NCI-H1105 (cell line): ENCODE data around the gene SEMA4D.

Source experiments
- DNase-seq: peaks from one replicate; lab custom pipeline; 2025; lab: John Stamatoyannopoulos, UW

SEMA4D gene

DNA sequence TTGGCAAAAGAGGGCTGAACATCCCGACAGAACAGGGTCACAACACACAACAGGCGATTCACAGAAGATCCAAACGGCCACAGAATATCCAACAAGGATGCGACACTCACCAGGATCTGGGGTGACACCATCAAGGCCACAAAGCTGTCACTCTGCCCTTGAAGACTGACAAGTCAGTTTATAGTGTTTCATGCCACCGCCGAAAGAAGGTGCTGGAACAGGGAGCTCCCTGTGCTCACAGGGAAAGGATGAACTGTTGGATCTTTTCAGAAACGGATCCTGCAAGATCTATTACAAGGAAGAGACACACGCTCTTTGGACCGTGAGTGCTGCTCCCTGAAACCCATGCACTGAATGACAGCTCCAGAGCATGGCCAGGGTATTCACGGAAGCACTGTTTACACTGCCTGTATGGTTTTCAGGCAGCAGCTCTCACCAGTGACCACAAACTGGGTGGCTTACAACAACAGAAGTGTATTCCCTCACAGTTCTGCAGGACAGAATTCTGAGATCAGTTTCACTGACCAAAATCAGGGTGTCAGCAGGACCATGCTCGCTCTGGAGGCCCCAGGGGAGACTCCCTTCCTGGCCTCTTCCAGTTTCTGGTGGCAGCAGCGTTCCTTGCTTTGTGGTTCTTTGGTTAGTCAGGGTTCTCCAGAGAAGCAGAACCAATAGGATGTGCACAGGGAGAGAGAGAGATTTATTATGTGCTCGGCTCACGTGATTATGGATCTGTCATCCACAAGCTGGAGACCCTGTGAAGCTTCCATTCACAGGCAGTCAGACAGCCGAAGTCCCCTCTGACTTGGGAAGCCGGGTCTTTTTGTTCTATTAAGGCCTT, 52.8 kb downstream of the SEMA4D start:
- DNase-seq: no peak

DNA sequence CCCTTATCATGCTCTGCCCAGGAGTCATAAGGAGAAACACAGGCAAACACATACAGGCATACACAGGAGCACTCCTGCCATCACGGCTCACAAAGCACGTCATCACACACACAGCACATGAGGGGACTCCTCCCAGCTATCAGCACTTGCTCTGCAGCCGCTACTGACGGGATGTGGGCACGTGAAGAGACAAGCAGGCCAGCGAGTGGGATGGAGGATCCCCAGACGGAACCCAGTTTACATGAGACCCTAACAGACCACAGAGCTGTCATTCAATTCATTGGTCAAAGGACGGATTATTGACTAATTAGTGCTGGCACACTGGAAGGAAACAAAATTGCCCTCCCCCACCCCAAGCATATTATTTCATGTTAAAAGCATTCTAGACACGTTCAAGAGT, 53.6 kb downstream of the SEMA4D start:
- no peak for DNase-seq

DNA sequence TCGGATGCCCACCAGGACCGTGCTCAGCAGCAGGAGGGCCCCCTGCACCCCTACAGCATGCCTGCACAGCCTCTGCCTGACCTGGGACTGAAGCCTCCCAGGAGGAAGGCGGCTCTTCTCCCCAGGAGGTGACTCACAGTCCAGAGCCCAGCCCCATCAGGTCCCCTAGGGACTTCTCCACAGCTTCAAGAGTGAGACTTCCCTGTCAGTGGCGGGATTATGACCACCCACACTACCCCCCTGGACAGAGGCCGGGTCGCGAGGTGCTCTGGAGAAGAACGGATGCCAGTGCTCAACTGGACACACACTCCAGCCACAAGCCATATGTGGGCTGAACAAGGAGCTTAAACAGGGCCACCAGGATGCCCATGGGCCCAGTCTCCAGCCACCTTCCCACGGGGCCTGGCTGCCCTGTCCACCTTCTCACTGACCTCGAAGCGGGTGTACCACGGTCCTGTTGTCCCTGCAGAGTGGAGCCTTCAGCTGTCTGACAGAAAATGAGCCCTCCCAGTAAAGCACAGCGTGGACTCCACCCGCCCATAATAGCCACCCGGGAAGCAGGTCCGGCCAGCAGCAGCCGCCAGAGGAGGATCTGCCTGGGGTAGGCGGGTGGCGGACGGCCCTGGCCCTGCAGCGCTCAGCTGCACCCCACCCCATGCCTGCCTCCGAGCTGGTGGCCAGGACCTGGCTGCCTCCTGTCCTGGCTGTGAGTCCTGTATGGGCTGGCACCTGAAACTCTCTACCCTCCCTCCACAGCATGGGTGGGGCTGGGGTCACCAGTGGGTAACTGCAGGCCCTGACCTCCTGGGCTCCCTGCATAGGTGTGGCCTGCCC, 54.7 kb downstream of the SEMA4D start:
- no peak for DNase-seq

DNA sequence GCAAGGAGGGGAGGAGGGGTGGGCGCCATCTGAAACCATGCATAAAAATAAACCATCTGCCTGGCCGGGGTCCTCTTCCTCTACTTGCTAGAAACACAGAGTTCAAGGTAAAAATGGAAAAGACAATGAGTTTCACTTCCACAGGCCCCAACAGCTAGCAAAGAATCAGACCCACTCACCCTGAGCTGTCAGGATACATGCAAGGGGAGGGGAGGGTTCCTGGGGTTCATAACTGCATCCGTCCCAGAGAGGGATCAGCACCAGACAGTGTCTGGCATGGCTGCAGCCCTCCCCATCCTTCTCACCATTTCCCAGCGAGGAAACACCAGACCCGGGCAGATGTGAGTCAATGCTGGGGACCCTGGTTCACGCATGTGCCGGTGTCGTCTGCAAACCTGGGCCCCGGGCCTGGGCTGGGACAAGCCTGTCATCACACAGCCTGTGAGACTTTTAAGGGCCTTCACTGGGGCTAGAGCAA, 55.4 kb downstream of the SEMA4D start:
- DNase-seq: no peak

DNA sequence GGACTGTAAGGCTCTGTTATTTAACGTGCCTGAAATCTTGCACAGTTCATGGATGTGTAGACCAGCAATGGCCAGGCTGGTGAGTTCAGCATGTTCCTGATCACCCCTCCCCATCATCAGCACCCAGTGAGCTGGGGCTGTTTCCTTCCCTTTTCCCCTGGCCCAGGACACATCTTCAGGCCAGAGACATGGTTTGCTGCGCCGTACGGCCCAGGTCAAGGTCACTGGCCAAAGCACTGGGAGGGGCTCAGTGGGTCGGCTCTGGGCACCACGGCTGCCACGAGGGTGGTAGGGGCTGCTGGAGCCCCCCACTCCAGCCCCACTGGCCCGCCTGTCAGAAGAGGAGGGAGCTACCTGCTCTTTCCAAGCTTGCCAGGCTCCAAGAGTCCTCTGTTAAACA, 55.9 kb downstream of the SEMA4D start:
- no peak for DNase-seq

DNA sequence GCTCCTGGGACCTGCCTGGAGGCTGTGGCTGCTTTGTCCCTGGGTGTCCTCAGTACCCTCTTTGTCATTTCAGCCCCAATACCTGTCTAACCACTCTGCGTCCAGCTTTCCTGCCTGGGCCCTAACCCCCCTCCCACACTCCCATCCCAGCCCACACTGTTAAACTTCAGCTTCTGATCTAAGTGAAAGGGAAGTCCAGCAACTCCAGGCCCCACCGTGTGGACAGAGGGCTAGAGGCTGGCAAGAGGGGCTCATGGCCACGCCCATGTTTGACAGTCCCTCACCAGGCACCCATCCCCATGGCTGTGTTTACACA, 56.3 kb downstream of the SEMA4D start:
- DNase-seq: no peak

DNA sequence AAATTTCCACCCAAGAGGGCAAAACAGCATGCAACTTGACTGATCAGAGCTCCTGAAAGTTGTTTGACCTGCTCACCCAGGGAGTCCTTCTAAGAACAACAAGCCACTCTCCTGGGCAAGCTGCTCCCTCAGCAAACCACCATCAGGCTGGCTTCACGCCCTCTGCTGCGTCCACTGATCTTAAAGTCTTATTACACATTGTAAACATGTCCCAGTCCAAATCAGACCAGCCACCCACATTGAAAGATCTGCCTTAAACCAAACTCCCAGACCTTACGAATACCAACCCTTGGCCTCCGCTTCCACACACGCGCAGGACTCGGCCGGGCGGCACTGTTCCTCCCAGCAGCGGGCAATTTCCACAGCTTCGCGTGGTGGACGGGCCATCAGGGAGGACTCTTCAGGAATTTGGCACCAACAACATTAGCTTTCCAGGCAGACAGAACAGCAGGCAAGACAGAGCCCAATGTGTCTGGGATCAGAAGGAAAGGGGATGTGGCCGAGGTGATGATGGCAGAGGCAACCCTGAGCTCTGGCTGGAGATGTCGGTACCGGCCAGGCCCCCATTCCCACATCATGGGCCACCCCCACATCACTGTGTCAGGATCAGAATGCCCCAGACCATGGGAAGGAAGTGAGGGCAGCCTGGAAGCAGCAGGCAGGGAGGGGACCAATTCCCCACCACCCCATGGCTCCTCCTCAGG, 56.8 kb downstream of the SEMA4D start:
- DNase-seq: no peak

DNA sequence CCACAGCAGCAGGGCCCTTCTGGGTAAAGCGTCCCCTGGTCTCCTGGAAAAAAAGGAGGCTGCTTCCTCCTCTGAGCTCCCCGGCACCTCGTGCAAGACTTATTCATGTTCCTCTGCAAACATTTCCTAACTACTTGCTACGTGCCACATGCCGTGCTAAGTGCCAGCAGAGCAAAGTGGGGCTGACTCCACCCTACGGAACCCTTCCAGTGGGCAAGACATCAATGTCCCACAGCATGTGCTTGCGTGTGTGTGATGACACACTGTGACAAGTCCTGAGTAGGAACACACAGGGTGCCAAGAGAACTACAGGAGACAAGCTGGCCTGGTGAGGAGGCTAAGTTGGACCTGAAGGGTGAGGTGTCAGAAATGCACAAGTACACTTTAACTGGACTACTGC, 57.4 kb downstream of the SEMA4D start:
- no peak for DNase-seq

DNA sequence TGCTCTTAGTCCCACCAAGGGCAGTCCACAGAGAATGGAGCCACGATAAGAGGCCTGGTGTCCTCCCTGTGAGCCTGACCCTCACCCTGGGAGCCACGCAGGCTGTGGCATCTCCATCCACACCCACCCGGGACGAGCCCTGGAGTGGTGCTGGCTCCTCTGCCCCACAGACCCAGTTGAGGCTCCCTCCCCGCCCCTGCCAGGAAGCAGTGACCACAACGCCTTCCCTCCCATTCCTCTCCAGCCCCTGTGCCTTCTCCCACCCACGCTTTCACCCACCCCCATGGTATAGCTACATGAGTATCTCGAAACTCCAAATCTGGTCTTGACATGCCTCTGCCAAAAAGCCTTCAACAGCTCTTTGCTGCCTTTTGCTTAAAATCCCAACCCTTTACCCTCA, 57.9 kb downstream of the SEMA4D start:
- no peak for DNase-seq

DNA sequence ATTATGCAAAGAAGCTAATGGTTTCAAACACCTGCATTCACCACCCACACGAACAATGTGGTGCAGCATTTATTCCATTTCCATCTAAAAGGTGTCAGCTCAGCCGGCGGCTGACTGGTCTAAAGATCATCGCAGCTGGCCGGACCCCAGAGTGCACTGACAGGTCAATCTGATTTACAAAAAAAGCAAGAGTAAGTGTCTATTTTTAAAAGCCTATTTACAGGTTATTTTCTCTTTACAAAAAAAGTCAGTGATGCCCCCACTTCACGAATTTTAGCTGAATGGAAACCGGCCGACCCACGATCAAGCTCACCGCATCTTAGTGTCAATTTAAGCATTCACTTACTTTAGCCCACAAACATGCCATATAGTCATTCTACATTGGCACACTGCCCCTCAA, 58.3 kb downstream of the SEMA4D start:
- DNase-seq: no peak

DNA sequence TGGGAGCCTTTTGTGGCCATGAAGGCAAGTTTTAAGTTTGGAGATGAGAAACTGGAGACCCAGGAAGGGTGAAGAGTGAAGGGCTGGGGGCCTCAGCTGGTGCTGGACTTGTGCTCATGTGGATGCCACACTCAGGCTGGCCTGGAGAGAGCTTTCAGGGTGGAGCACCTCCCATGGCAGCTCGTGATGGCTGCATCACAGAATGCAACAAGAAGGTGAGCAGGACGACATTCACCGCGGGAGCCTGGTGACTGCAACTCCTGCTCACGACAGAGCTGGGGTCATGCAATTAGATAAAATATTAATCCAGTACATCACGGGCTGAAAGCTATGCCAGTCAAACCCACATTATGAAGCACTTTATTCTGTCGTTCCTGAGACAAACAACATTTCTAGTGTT, 59.7 kb downstream of the SEMA4D start:
- no peak for DNase-seq

DNA sequence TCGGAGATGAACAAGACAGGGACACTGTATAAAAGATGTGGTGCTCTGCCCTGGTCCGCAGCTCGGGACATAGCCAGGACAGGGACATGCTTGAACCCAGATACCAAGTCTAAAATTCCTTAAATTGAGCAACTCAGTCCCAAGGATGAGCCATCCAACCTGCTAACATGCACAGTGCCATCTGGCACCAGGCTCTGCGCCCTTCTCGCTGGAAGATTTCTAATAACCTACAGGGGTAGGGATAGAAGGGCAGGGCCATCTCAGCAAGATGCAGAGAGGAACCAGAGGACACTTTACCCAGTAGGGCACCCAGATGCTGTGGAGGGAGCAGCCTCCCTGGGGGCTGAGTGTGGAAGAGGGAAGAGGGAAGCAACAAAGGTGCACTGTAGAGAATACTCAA, 60.1 kb downstream of the SEMA4D start:
- DNase-seq: no peak

DNA sequence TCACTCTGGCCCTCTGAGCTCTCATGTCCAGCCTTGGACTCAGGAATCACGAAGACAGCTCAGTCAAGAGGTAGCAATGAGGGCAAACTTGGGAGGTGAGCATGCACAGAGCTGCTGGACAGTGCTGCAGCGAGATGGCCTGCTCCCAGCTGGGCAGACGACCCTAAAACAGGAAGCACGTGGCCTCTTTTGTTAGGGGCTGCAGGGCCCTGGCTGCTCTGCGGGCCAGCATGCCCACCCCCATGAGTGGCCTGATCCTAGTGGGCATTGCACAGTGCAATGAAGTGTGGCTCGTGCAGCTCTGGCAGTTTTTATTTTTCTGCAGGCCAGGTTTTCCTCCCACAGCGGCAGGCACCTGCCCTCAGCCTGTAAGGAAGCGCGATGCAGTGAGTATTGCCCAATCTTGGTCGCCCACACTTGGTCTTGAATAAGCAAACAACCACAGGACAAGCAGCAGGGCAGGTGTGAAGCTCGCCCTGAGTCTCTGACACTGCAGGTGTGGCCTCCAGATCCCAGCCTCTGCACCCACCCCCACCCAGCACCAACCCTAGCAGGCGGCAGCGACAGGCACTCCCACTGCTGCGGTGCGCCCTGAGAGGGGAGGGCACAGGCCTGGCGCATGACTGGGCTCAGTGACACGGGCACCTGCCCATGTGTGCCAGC, 60.8 kb downstream of the SEMA4D start:
- peak; percentile 61 for DNase-seq

DNA sequence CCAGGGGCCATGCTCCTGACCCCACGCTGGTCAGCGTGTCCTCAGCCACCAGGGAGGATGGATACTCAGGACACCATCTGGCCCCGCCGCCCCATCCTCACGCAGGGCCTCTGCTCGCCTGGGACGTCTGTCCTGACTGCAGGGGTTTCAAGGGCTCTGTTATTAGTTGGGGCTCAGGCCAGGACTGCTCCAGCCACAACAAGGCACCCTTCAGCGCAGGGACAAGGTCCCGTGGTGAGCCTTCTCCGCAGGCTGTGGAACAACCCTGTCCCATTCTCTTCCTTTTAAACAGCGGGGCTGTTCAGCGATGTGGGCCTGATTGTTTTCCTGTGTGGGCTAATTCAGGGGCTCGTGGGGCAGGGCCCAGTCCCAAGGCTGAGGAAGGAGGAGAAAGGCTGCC, 61.6 kb downstream of the SEMA4D start:
- no peak for DNase-seq

DNA sequence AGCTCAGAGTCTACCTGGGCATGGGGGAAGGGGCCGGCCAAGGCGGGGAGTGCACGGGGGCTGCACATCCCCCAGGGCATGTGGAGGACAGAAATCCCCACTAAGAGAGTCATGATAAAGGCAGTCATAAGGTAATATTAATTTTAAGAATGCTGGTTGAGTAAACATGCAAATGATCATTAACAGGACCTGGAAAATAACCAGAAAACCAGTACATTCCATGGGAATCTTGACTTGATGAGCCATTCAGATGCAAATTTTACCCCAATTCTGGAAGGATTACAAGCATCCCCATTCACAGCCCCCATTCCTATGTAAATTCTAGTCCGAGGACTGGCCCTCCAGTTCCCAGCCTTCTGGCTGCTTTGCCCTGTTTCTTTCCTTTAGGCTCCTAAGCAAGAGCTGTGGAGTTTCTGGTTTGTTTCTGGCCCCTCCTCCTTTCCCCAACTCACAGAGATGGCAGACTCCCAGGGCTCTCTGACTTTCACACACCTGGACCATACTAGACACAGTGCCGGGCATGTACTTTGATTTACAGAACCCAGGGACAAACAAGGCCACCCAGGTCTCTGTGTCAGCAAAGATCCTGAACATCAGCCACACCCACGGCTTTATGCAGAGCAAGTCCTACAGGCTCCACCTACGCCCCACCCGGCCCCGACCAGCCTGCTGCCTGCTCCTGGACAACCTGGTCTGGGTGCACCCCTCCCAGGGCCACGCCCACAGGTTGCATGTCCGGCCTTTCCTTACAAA, 62.7 kb downstream of the SEMA4D start:
- no peak for DNase-seq

DNA sequence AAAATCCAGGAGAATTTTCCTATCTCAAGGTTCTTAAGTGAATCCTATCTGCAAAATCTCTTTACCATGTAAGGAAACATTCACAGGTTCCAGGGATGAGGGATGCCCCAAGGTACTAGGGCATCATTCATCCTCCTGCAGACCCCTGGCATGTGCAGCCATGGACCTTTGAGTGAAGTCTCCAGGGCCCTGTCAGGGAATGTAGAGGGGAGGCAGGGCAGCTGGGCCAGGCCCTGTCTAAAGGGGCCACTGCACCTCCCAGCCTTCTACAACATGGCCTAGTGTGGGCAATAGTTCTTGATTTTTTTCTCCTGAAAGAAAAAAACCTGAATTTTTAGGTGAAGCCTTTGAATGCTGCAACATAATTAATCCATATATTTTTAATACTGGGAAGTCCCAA, 63.3 kb downstream of the SEMA4D start:
- DNase-seq: no peak

DNA sequence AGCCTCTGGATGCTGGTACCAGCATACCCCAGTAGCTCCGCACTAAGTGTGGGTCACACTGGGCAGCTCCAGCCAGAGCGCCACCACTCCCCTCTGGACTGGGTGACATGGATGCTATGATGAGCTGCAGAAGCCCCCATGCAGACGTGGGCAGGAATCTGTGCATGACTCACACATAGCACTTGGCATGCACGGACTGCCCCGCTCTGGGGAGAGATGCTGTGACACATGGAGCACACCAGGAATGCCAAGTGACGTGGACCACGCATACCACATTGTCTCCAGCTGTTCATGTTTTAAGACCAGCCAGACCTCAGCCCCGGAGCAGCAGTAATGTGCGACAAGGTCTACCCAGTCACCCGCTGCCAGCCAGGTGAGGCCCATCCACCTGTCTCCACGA, 64.1 kb downstream of the SEMA4D start:
- no peak for DNase-seq

DNA sequence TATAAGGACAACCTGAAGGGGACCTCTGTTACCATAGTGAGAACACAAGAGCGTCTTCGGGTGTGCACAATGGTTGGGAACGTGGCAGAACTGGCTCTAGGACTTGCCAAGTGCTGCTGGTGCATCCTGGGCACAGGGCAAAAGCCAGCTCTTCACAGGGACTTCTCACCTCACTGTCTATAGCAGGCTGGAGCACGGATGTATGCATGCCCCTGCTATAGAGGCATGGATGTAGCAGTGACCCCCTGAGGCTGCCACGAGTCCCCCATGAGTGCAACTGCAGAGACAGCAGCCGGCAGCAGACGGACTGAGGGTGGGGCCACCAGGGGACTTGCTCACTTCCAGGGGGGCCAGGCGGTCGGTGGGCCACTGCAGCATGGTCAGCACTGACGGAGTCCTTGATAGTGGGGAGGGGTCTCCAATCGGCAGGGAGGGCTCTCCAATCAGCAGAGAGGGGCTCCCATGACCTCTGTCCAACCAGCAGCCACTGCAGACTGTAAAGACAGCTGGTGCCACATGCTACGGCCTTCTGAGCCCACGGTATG, 64.9 kb downstream of the SEMA4D start:
- DNase-seq: no peak

DNA sequence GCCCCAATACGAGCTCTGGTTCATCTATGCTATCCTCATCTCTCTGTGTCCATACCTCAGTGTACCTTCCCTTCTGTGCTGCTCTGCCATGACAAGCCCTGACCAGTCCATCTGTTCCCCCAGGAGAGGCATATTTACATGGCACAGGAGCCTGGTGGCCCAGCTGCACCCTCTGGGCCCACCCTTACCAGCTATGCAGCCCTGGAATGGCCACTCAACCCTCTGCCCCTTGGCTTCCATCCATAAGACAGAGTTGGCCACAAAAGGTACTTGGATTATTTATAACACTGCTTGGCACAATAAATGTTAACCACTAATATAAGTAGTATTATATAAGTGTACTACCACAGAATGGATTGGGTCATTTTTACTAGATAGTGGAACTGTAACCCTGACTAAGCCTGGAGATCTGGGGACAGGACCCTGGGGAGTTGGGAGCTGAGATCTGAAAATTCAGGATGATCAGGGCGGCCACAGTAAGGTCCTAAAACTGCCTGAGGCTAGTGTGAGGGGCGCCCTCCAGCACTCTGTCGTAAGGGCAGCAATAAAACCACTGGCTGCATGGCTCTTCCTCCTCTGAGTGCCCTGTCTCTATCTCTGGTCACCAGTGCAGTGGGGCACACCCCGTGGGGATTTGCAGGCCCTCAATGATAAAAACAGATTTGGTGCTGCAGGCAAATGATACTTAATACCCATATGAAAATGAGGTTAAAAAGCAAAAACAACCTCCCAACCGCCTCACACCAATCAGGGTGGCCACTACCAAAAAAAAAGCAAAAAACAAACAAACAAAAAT, 65.8 kb downstream of the SEMA4D start:
- DNase-seq: no peak

DNA sequence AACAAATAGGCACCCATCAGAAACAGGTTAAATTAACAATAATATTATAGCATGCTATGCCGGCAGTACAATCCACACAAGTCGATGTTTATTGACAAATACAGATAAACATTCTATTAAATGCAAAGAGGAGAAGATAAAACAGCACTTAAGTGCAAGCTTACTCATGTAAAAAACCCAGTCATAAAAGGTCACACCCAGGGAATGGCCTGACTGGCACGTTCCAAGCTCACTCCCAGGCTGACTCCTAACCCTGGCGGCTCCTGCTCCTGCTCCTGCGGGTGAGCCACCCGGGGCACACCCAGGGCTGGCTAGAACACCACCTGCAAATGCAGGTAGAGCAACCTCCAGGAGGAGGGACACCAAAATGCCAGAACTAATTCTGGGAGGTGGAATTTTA, 66.9 kb downstream of the SEMA4D start:
- DNase-seq: no peak
